ENCODE results near the gene DYNLT2.

The DYNLT2 gene, protein sequence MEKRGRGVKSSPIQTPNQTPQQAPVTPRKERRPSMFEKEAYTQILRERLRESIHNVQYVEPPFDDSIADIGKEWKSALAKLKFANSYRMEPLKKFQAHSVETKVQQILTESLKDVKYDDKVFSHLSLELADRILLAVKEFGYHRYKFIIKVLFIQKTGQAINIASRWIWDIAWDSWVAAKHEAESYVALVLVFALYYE

DNA sequence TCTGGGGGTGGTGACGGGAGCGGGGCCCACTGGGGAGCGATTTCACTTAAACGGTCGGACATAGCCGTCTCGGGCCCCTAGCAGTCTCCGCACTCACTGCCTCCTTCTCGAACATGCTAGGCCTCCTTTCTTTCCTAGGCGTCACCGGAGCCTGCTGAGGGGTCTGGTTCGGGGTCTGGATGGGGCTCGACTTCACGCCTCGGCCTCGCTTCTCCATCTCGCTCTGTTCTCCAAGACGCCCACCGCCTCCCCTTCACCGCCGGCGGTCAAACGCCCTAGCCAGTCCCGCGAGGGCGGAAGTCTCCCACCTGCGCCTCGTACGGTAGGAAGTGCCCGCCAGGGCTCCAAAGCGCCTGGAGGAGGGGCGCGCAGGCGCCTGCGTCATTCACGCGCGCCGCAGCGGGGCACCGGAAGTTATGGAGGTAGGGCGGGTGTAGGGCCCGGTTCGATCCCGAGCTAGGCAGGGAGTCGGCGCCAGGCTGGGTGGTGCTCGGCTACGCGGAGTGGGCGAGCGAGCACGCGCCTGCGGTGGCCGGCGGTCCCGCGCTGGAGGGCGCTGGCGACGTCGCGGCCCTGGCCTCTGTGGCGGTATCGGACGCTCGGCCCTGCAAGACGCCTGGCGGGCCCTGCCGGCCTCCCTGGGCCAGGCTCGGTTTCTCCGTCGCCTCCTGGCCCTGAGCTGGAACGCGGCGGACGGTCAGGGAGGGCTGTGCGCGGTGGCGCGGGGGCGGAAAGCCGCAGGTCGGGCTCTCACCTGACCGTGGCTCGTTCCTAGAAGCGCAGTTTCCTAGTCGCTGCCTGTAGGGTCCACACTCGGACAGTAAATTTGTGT, at the start of gene DYNLT2, which contains the start of gene ERMARD:
TSS of gene DYNLT2 (minus strand) at position 331 of the 832 bp plus-strand sequence. CDS start at position 217, 114 bp downstream.
TSS of gene ERMARD (plus strand) at position 381 of the 832 bp plus-strand sequence. CDS start at position 417, 36 bp downstream.
- DNase-seq (ENCODE audit: low spot score) = peak; percentile 94

DNA sequence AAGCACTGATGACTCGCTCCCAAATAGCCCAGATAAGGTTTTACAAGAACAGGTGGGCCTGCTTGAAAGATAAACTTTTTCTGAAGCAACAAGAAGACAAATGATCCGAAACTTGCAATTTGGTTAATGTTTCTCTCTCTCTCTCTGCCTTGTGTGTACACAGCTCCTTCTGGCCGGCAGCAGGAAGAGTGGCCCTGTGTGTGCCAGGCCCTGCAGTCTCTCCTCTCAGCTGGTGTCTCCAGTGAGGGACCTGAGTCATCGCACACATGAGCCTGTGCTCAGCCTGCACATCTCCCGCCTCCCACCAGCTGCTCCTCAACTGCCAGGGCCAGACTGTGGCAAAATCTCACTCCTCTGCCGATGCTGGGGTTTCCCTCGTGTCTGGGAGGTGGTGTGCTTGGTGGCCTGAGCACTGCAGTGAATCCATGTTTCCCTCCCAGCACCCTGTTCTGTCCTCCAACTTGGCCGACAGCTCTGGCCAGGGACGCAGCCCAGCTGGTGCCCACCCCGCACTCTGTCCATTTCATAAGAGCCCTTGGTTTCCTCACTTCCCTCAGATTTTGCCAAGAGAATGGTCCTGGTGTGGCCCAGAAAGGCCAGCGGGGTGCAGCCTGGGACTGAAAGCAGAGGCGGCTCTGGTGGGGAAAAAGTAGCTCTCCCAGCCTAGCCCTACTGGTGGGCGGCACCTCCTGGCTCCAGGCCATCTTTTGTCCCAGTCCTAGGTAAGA, 49.5 kb upstream of the DYNLT2 start:
- no peak for DNase-seq (ENCODE audit: low spot score)

DNA sequence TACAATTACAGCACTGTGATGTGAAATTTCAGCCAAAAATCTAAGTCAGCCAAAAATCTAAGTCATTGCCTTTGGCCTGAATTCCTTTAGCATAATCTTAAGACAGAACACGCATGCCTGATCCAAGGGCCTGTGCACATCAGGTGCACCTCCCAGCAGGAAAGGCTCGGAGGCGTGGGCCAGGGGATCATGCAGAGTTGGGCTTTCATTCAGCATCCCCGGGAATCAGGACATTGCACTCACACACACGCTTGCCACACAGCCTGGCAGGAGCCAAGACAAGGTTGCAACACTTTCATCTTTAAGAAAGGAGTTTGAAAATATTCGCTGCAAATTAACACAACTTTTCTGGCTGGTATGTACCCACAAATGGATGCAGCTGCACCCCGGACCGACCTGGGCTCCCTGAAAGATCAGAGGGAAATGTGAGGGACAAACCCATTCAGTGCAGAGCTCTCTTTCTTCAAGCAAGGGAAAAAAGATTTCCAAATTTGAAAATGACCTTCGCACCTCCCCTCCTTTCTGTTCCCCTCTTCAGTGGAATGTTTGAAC, 48.8 kb upstream of the DYNLT2 start:
- DNase-seq (ENCODE audit: low spot score) = no peak

DNA sequence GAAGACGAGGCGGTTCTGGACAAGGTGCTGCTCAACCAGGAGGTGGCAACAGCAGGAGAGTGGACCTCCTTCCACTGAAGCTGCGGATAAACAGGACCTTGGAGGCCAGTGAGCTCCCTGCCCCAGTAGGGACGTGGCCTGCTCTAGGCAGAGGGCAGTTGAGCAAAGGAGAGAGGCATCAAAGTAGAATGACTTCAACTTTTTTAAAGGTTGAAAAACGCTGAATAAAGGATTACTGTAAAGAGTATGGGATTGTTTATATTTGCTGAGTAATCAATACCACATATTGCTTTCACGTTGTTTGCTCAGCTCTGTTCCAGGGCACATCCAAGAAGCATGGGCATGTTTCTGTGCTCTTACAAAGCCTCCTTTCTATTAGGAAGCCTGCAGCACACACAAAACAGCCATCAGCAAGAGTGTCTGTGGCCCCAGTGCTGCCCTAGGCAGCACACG, 48.1 kb upstream of the DYNLT2 start:
- DNase-seq (ENCODE audit: low spot score) = no peak

DNA sequence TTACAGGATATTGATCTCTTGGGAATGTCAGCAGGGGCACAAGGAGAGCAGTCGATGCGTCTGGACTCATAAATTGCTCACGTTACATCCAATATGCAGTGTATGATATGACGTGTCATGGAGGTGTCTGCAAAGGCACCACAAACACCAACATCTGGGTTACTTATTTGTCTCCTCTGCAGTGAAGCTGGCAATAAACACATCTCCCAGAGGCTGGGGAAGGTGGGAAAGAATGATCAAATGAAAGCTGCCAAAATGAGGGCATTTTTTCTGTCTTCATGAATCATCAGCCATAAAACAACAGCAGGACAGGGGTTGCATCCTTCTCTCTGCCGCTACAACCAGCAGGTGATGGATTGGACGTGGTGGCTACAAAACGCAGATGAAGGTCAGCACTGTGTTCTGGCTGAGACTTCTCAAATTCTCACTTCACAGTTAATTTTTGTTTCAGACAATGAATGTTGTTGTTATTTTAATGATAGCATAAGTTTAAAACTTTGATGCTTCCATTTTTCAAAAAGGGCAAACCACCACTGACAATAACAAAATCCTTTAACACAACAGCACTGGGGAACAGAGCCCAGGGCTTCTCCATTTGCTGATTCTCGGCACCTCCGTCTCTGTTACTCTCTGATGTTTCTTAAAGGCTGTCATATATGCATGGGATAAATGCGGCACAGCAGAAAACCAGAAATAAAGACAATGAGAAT, 47.5 kb upstream of the DYNLT2 start:
- DNase-seq (ENCODE audit: low spot score) = no peak

DNA sequence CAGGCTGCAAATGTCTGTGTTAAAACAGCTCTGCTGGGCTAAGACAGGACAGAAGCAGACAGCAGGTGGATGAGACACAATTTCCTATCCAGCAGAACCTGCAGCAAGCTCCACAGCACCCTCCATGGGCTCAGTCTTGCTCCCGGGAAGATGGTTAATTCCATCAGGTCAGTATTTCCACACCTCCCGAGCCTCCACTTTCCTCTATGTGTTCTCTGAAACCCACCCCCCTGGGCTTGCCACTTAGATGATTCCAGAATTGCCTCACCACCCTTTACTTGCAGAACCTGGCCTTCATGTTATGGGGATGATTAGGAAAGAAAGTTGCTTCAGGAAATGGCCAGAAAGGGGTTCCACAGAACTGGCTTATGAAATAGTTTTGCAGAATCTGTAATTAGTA, 43.8 kb upstream of the DYNLT2 start:
- DNase-seq (ENCODE audit: low spot score) = no peak

DNA sequence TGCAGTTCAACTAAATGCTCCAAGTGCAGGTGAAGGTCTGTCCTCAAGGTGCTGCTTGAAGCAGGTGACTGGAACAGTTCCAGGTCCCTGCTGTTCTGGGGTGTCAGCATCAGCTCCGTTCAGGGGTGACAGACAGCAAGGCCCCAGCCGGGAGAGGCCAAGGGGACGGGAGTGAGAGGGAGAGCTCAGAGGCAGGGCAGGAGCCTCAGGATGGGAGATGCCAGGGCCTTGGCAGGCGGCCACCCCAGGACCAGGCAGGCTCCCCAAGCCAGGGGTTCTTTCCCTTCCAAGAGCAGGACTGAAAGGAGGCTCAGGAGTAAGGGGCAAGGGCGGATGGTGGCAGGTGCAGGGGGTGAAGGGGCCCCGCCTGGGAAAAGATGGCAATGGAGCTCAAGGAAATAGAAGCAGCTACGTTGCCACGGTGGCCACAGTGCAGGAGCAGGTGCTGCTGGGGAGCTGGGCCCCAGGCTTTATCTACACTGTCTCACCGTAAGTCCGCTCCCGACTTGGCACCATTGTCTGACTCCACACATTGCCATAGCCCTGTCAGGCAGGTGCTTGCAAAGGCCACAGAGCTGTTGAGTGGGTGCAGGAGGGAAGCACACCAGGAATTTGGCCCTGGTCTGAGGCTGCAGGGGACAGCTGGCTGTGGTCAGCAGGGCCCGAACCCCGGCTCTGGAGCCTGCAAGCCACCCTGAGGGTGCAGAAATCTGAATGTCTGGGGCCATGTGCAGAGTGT, 43.1 kb upstream of the DYNLT2 start:
- no peak for DNase-seq (ENCODE audit: low spot score)

DNA sequence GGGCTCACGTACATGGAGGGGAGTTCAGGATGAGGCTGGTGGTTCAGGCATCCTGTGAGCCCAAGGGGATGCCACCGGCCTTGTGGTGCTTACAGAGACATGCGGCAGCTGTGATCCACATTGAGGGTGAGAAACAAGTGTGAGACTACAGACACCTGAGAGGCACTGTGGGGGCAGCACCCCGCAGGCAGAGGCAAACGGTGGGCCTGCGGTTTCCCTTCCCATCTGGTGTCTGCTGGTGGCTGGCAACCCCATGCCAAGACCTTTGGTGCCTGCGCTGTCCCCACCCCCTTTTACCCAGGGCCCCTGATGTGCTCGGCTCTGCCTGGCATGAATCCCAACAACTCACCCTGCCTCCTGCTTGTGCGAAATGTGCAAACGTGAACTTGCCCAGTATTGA, 42.0 kb upstream of the DYNLT2 start:
- no peak for DNase-seq (ENCODE audit: low spot score)

DNA sequence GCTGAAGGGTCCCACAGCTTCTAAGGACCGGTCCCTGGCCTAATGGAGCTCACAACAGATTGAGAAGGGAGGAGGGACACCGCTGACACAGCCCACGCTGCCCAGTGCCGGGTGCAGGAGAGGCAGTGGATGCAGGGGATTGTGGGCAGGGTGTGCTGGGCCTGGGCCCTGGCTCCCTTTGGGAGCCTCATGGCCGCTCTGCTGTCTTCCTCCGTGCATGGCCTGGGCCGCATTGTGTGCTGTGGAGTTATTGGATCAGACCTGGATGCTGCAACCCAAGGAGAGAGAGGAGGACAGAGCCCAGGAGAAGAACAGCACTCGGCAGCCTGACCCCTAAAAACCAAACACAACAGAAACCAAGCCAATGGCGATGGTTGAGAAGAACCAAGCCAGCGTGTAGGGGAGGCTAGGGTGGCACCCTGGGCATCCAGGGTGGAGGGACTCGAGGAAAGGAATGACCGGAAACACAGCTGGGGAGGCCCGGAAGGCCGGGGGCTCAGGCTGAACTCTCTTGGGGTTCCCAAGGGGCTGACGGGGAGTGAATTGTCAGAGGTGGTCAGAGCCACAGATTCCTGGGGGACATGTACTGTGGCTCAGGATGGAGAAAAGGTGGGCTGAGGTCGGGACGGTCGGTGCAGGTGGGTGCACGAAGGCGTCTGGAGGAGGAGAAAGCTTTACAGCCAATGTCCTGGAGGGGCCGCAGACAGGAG, 41.1 kb upstream of the DYNLT2 start:
- no peak for DNase-seq (ENCODE audit: low spot score)

DNA sequence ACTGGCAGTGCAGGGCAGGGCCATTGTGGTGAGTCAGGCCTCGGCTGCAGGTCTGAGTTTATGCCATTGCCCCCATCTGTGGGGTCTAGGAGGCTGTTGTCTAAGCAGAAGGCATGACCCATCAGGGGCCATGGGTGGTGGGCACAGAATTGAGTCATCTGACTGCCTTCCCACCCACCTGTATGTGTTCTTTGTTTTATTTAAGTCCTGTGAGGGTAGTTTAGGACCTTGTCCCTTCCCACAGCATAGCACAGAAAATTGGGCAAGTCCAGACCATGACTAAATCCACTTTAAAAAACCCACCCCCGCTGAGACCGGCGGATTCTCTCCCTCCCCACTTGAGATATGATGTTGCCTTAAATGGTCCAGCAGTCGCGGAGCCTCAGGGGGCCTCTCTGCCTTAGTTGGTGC, 40.4 kb upstream of the DYNLT2 start:
- DNase-seq (ENCODE audit: low spot score) = no peak

DNA sequence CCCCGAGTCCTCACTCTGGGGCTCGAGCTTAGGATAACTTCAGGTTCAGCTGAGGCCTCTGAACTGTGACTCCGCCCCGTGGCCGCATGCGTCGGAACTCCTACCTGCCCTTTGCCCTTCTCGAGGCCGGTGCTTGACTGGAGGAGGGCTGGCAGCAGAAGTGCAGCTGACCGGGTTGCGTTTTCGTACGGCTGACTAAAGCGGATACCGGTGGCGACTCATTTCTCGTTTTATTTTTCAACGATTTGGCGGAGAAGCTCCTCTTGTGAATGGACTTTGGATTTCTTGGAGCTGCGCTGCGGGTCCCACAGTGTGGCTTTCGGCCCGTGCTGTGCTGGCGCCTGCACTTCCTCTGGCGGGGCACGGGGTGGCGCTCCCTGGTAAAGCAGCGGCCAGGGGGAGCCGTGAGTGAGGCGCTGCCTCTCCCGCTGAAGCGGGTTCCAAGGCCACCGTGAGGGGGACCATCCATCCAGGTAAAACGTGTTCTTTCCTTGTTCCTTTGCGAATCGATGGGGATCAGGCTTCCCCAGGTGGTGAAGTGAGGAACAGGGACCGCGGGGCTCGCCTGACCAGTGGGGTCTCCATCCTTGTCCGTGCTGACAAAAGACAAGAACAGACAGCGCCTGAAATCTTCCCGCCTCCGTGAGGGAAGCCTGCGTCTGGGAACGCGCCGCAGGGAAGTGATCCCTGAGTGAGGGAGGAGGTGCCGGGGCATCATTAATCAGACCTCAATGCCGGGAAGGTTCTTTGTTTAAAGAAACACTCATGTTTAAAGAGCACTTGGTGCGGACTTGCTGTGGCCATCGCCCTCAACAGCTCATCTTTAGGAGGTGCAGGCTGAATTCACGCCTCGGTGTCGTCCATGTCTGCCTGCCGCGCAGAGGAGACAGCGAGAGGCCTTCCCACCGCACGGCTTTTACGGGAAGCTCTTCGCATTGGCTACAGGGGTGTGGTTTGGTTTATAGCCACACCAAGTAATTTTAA, 38.9 kb upstream of the DYNLT2 start:
- DNase-seq (ENCODE audit: low spot score) = peak; percentile 89

DNA sequence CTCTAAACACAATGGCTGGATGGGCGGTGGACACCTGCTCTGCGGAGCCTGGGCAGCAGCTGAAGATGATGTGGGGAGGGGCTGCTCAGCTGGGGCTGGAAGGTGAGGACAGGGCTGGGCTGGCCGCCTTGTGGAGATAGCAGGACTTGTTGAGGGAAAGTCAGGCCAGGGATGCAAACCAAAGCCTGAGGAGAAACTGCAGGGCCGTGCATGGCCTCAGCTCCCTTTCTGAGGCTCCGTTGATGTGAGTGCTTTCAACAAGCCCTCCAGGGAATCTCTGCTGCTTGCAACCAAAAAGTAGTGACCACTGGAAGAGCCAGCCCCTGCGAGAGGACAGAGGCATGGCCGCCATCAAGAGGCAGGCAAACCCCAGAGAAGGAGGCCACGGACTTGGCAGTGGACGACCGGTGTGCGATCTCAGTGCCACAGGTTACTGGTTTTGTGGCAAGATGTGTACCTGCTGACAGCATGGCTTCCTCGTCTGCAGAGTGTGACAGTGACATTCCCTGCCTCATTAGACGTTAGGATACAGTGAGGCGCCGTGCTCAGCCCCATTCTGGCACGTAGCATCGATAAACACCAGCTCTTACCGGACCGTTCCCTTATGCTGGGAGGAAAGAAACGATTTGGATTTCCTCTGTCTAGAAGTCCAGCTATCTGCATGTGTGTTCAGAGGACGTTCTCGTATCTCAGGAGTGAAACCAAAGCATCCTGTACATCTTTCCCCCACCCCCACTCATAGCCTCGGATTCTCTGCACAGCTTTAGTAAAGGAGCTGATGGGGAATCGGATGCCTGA, 38.0 kb upstream of the DYNLT2 start:
- DNase-seq (ENCODE audit: low spot score) = no peak

DNA sequence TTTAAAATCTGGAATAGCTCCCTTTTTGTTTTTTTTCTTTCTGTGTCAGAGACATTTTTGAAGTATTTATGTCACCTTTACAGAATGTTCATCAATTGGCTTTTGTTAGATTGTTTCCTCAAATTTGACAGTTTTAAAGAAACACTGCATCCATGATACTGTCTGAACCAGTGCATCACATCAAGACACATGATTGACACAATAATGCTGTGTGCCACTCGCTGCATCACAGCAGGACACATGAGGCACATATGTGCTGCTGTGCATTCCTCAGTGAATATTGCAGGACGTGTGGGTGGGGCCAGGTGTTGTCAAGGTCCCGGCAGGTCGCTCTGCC, 37.4 kb upstream of the DYNLT2 start:
- no peak for DNase-seq (ENCODE audit: low spot score)

DNA sequence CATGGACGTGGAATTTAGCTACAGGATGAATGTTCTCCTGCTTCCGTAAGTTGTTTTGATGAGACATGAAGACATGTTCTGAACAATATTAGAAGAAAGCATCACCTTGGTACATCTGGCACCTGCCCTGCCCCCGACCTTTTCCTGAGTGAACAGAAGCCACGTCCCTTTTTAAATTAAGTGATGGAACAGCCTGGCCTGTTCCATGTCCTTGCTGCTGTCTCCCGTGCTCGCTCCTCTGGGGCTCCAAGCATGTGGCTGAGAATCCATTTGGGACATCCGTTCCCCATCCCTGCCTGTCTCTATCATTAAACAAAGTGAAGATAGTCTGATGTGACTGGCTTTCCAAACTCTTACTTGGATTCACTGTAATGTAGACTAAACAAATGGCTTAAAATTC, 36.4 kb upstream of the DYNLT2 start:
- no peak for DNase-seq (ENCODE audit: low spot score)

DNA sequence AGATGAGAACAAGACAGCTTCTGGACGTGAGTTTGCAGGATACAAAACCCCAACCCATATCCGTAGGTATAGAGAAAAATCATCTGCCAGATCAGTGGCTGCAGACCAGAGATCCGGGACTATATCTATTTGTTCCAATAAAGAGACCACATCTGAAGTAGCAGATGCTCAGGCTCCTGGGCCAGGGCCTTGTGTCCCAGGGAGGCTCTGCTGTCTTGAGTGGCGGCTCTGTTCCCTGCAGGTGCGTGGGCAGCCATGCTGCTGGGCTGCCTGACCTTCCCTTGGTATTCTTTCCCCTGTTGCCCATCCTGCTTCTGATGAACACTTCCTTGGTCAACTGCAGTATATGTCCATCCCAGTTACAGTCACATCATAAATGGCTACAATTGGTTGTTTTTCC, 35.0 kb upstream of the DYNLT2 start:
- no peak for DNase-seq (ENCODE audit: low spot score)

DNA sequence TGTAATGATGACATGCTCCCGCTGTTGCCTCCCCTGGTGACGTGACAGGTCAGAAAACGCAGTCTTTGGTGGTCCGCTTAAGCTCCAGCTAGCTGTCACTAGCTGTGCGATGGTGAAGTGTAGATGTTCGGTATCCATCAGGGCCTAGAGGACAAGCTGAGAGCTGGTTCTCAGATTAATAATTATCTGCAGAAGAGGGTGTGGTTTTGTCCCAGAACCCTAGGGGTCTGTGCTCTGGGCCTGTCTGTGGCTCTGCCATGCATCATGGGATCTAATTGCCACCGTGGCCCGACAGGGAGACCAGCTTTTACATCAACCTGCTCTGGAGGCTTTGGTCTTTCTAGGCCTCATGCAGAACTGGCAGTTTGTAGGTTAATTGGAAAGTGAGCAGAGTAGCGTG, 34.2 kb upstream of the DYNLT2 start:
- DNase-seq (ENCODE audit: low spot score) = no peak

DNA sequence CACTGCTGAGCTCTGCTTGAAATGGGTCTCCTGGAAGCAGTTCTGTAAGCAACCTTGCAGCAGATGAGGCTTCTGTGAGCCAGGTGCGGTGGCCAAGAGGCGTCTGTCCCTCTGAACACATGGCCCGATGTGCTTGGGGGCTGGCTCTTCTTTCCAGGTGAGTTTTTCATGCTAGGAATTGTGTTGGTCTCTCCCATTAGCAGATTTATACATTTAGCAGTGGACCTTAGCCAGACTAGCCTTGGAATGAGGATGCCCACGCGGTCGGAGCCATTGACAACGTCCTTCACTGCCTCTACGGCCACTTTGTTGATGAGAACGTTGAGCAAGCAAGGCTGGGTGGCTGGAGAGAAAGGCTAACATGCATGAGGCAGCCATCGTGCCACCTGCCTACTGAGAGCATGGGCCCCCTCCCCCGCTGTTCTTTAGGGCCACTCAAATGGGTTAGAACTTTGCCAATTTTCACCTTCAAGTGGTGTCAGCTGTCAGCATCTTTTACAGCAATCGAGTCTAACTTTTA, 33.5 kb upstream of the DYNLT2 start:
- no peak for DNase-seq (ENCODE audit: low spot score)

Measured in iPS-NIHi11 (cell line).